HepG2 (cell line): ENCODE results near the gene USF1. TPM values are rescaled to one million over a fixed set of nuclear protein-coding genes. Genes with fewer than 3 reads are reported as not detected.

Experiments used
- DRAP1 ChIP-seq: IDR thresholded peaks from 2 replicates; pipeline ENCODE4 v1.6.1; 2016; ENCODE audit warnings: missing genetic modification reagents, missing compliant biosample characterization
- KMT2A ChIP-seq: sonication (generic); formaldehyde crosslinking; IDR thresholded peaks from 2 replicates; pipeline ENCODE4 v1.4.0; 2020; ENCODE audit warnings: missing genetic modification reagents
- NFRKB ChIP-seq: fragments of 450-650 bp; IDR thresholded peaks from 2 replicates; pipeline ENCODE4 v1.6.1; 2017
- PHF20 ChIP-seq: sonication (generic); formaldehyde crosslinking; IDR thresholded peaks from 2 replicates; pipeline ENCODE4 v1.5.0; 2020; ENCODE audit warnings: mild to moderate bottlenecking, missing genetic modification reagents
- PHF8 ChIP-seq: sonication (generic); formaldehyde crosslinking; IDR thresholded peaks from 2 replicates; pipeline ENCODE4 v1.5.0; 2020; ENCODE audit warnings: missing genetic modification reagents
- SALL1 ChIP-seq: sonication (generic); formaldehyde crosslinking; IDR thresholded peaks from 2 replicates; pipeline ENCODE4 v1.8.0; 2022; ENCODE audit warnings: mild to moderate bottlenecking, missing genetic modification reagents
- SALL2 ChIP-seq: sonication (generic); formaldehyde crosslinking; IDR thresholded peaks from 2 replicates; pipeline ENCODE4 v1.8.1; 2023; ENCODE audit warnings: mild to moderate bottlenecking, missing genetic modification reagents, inconsistent platforms
- SP4 ChIP-seq: sonication (generic); formaldehyde crosslinking; IDR thresholded peaks from 2 replicates; pipeline ENCODE4 v1.8.1; 2023; ENCODE audit warnings: mild to moderate bottlenecking, missing genetic modification reagents
- TEAD2 ChIP-seq: sonication (generic); formaldehyde crosslinking; IDR thresholded peaks from 2 replicates; pipeline ENCODE4 v1.9.0; 2021; ENCODE audit warnings: missing genetic modification reagents
- TEF ChIP-seq: sonication (generic); formaldehyde crosslinking; IDR thresholded peaks from 2 replicates; pipeline ENCODE4 v1.5.0; 2020; ENCODE audit warnings: missing genetic modification reagents
- THRA ChIP-seq: sonication (generic); formaldehyde crosslinking; IDR thresholded peaks from 2 replicates; pipeline ENCODE4 v1.4.0; 2020; ENCODE audit warnings: missing genetic modification reagents, borderline replicate concordance
- ZBTB40 ChIP-seq, 2 experiments: fragments of 450-650 bp in 1 of 2; sonication (generic) in 1 of 2; formaldehyde crosslinking in 1 of 2; IDR thresholded peaks; 2 replicates each; pipeline versions ENCODE4 v1.6.1 to v1.8.0; 2016 to 2022; ENCODE audit warnings: antibody characterized with exemption in 1 of 2, mild to moderate bottlenecking in 1 of 2, missing genetic modification reagents in 1 of 2
- ZFAT ChIP-seq: sonication (generic); formaldehyde crosslinking; conservative IDR thresholded peaks from 2 replicates; pipeline ENCODE4 v1.8.1; 2023; ENCODE audit warnings: missing genetic modification reagents, inconsistent platforms
- ZFP82 ChIP-seq: sonication (generic); formaldehyde crosslinking; IDR thresholded peaks from 2 replicates; pipeline ENCODE4 v1.5.1; 2020; ENCODE audit warnings: mild to moderate bottlenecking, missing genetic modification reagents, borderline replicate concordance
- ZGPAT ChIP-seq: IDR thresholded peaks from 2 replicates; pipeline ENCODE4 v1.6.1; 2016; ENCODE audit warnings: mild to moderate bottlenecking
- ZNF501 ChIP-seq: sonication (generic); formaldehyde crosslinking; IDR thresholded peaks from 2 replicates; pipeline ENCODE4 v1.5.1; 2020; ENCODE audit warnings: mild to moderate bottlenecking, moderate library complexity, missing genetic modification reagents
- polyA plus RNA-seq, 8 experiments: library from polyadenylated mRNA; depleted of rRNA in 3 of 8; stranded (reverse) in 7 of 8; unstranded in 1 of 8; fragments of >200 nt; fragmentation: Illumina TruSeq in 4 of 8; extraction: Trizol in 4 of 8; gene quantifications; 2 replicates each; pipeline versions ENCODE4 v1.2.1 to v1.2.3, GENCODE V29; 2011 to 2016; ENCODE audit warnings: low read depth in 4 of 8, missing spikeins in 1 of 8, mixed read lengths in 1 of 8; ENCODE audit not compliant: insufficient read depth in 1 of 8
- total RNA-seq, 5 experiments: library from RNA; depleted of rRNA; stranded (reverse); fragments of >200 nt; fragmentation: Illumina TruSeq; extraction: Trizol; gene quantifications; 2 replicates each; pipeline ENCODE4 v1.2.3, GENCODE V29; 2016; ENCODE audit warnings: low read depth in 1 of 5

The USF1 gene
- total and polyA plus RNA-seq, 2 of the 13 experiments (the other 11 are each of a cell fraction or from before 2014, with no cell fraction given) = 26.9 to 39.4 TPM

- TF ChIP-seq THRA (CRISPR knock-in tag) (no peak), TEF (no peak), DRAP1 (CRISPR knock-in tag) (peak; percentile 68; the same call in 1 of the 2 replicates), KMT2A (CRISPR knock-in tag) (no peak), ZFAT (no peak), TEAD2 (CRISPR knock-in tag) (0 out of 2 replicates have a peak, but pooled peaks have one; percentile 15), PHF20 (CRISPR knock-in tag) (peak; percentile 50; the same call in 1 of the 2 replicates), ZNF501 (CRISPR knock-in tag) (0 out of 2 replicates have a peak, but pooled peaks have one; percentile 25), ZFP82 (CRISPR knock-in tag) (0 out of 2 replicates have a peak, but pooled peaks have one; percentile 50), ZGPAT (CRISPR knock-in tag) (no peak; the same call in 1 of the 2 replicates), PHF8 (CRISPR knock-in tag) (peak; percentile 9), SALL2 (CRISPR knock-in tag) (0 out of 2 replicates have a peak, but pooled peaks have one; percentile 41), SALL1 (CRISPR knock-in tag) (peak; percentile 57), NFRKB (no peak), ZBTB40 (IDR thresholded peaks at IDR 0.05) (no peak), ZBTB40 (CRISPR knock-in tag; IDR thresholded peaks at IDR 0.05) (no peak), SP4 (peak; percentile 47; the same call in 1 of the 2 replicates)
Observed at GRCh38 chr1:161021165-161021969, 24.4 kb downstream of the USF1 start (continued).
